SK-N-MC (cell line): ENCODE data around the gene HSH2D.

Source experiments
- EZH2 ChIP-seq: fragments of 200-600 bp; sonication (generic); IDR thresholded peaks from one replicate; pipeline ENCODE4 v1.6.1; 2017; ENCODE audit warnings: antibody characterized with exemption
- POLR2AphosphoS5 ChIP-seq: IDR thresholded peaks from 2 replicates; pipeline ENCODE4 v1.6.1; 2012; ENCODE audit warnings: mild to moderate bottlenecking, low read depth, low read length, borderline replicate concordance

- TF ChIP-seq EZH2 (no peak), POLR2AphosphoS5 (no peak)
These were observed 18.4 kb downstream of the HSH2D start for GRCh38 chr19:16161840-16162239.
